Measurements from ENCODE around the gene FBXO46.
A peak's percentile ranks its signal among the peaks of the same experiment; 100 is the strongest.

The FBXO46 gene

DNA sequence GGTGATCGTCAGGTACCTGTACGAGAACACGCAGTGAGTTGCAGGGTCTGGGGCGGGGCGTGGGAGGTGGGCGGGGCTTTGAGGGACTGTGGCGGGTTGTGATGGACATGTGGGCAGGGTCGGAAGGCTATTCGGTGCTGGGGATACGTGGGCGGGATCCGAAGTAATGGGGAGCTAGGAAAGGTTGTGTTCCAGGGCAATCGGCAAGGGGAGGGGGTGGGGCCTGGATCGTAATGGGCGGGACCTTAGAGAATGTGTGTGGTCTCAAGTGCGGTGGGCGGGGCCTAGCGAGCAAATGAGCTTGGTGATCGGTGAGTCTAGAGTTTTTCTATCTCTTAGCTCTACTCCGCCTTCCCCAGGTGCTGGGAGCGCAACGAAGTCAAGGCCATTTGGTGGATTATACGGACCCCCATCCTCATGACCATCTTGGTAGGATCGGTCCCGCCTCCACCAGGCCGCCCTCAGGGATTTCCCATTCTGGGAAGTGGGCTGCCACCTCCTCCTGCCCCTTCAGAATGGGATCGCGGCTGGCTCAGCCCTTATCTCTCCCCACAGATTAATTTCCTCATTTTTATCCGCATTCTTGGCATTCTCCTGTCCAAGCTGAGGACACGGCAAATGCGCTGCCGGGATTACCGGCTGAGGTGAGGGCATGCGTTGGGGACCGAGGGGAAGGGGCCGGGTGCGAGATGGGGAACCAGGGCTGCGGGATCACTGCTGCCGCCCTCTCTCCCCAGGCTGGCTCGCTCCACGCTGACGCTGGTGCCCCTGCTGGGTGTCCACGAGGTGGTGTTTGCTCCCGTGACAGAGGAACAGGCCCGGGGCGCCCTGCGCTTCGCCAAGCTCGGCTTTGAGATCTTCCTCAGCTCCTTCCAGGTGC is 53.1 kb downstream of the FBXO46 start:
- H3K4me3 ChIP-seq (ENCODE audit: low read depth, low read length): peak overlapping the region; percentile 51
- peak; percentile 96 for DNase-seq (ENCODE audit: low read depth)
- TF ChIP-seq, protein P1, sequence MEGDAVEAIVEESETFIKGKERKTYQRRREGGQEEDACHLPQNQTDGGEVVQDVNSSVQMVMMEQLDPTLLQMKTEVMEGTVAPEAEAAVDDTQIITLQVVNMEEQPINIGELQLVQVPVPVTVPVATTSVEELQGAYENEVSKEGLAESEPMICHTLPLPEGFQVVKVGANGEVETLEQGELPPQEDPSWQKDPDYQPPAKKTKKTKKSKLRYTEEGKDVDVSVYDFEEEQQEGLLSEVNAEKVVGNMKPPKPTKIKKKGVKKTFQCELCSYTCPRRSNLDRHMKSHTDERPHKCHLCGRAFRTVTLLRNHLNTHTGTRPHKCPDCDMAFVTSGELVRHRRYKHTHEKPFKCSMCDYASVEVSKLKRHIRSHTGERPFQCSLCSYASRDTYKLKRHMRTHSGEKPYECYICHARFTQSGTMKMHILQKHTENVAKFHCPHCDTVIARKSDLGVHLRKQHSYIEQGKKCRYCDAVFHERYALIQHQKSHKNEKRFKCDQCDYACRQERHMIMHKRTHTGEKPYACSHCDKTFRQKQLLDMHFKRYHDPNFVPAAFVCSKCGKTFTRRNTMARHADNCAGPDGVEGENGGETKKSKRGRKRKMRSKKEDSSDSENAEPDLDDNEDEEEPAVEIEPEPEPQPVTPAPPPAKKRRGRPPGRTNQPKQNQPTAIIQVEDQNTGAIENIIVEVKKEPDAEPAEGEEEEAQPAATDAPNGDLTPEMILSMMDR (conservative IDR thresholded peaks at IDR 0.05; ENCODE audit: low read depth, low read length): peak; percentile 29

DNA sequence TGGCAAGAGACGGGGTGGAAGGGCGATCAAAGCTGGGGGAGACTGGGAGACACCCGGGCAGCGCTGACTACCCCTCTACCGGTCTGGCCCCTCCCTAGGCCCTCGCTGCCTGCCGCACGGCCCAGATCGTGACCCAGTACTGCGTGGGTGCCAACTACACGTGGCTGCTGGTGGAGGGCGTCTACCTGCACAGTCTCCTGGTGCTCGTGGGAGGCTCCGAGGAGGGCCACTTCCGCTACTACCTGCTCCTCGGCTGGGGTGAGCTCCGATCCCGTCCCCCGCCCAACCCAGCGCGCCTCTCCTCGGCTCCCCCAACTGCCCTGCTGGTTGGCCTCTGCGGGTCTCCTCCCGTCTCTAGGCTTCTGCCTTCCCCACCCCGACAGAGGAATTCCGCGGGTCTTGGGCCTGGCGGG is 53.8 kb downstream of the FBXO46 start:
- no peak for DNase-seq (ENCODE audit: low read depth)
- H3K4me3 ChIP-seq (ENCODE audit: low read depth, low read length): peak overlapping the region; percentile 51
- TF ChIP-seq, protein P1 (conservative IDR thresholded peaks at IDR 0.05; ENCODE audit: low read depth, low read length): no peak

DNA sequence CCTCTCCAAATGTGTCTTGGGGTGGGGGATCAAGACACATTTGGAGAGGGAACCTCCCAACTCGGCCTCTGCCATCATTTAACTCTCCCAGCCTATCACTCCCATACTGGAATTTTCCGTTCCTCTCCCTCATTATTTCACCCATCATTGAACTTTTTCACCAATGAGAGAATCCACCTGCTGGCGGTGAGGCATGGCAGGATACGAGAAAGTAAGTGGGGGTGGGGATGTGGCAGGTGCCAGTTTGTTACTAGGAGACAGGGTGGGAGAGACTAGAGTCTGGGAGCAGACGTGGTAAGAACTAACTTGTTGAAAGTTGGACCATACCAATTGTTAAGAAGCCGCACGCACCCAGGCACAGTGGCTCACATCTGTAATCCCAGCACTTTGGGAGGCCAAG is 55.8 kb downstream of the FBXO46 start:
- DNase-seq (ENCODE audit: low read depth): no peak
- H3K4me3 ChIP-seq (ENCODE audit: low read depth, low read length): no peak overlapping the region
- TF ChIP-seq, protein P1 (conservative IDR thresholded peaks at IDR 0.05; ENCODE audit: low read depth, low read length): no peak

DNA sequence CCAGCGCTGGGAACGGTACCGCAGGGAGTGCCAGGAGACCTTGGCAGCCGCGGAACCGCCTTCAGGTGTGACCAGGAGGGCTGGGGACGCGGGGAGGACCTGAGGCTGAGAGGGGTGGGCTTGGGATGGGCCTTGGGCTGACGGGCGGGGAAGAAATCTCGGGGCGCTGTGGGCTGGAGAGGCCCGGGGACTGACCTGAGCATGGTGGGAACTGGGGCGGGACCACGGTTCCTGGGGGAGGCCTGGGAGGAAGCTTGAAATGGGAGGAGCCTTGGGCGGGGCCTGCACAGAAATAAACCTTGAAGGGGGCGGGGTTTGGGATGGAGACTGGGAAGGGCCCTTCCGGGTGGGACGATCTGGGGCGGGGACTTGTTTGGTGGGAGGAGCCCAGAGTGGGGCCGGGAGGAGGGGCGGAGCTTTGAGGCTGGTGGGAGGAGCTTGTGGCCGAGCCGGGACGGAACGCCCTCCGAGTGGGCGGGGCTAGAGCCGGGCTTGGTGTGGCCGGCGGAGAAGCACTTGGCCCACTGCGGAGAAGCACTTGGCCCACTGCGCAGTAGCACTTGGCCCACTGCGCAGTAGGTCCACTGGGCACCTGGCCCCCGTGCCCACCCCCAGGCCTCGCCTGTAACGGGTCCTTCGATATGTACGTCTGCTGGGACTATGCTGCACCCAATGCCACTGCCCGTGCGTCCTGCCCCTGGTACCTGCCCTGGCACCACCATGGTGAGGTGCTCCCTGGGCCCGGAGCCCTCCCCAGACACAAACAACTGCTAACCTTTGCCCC is 59.8 kb downstream of the FBXO46 start:
- peak; percentile 86 for DNase-seq (ENCODE audit: low read depth)
- peak overlapping the region; percentile 30 for H3K4me3 ChIP-seq (ENCODE audit: low read depth, low read length)
- TF ChIP-seq, protein P1 (conservative IDR thresholded peaks at IDR 0.05; ENCODE audit: low read depth, low read length): no peak

DNA sequence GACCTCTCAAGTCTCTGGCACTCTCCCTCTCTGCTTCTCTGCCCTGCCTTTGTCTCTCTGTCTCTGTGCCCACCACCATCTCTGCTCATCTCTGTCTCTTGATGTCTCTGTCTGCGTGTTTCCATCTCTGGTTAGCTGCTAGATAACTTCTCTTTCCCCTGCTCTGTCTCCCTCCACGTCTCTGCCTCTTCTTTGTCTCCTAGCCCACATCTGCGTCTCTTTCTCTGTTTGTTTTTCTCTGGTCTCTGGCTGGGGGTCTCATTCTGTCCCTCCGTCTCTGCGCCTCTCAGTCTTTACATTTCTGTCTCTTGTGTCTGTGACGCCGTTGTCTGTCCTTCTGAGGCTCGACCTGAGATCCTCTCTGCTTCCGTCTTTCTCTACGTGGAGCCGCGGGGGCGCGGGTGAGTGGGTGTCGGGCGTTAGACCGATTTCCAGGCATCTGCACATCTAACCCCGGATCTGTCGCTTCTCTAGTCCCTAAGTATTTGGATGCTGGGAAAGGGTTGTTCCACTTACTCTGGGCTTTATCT is 62.3 kb downstream of the FBXO46 start:
- peak overlapping the region; percentile 45 for H3K4me3 ChIP-seq (ENCODE audit: low read depth, low read length)
- no peak for DNase-seq (ENCODE audit: low read depth)
- TF ChIP-seq, protein P1 (conservative IDR thresholded peaks at IDR 0.05; ENCODE audit: low read depth, low read length): no peak

DNA sequence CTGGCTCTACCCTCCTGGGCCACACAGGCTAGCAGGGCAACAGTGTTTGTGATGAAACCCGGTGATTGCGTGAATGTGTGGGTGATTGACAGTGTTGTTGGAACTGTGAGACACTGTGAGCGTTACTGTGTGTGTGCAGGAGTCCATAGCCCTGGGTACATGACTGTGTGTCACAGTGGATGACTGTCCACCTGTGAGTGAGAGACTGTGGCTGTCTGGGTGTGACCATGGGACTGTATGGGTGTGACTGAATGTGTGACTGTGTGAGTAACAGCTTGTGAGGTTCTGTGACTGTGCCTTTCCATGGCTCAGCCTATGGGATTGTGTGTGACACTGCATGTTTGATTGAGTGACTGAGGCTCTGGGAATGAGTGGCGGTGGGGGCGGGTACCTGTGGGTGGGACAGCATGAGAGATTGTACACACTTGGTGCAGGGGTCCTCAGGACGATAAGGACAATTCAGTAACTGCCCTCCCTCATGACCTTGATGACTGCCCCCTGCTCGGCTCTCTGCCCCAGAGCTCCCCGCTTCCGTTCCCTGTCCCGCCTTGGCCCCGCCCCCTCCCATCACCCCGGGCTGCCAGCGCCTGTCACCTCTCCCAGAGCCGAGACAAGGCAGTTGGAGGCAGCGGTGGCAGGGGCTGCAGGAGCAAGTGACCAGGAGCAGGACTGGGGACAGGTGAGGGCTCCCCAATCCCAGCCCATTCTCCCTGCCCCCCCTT is 62.9 kb downstream of the FBXO46 start, which contains the start of gene GIPR:
Gene GIPR, plus strand, starts transcription at position 602 of the 722 bp plus-strand sequence. CDS start 1,300 bp downstream, outside the sequence.
- DNase-seq (ENCODE audit: low read depth): no peak
- H3K4me3 ChIP-seq (ENCODE audit: low read depth, low read length): peak within 1 kb of the TSS; percentile 45

More for the DNA sequence above, 62.9 kb downstream of the FBXO46 start, which contains the start of gene GIPR:
- TF ChIP-seq, protein P1 (conservative IDR thresholded peaks at IDR 0.05; ENCODE audit: low read depth, low read length): no peak
